Body of pancreas (tissue), 4 donors: ENCODE results near the gene CD6.

ENCODE experiments used
- CTCF ChIP-seq, 7 experiments: fragments of 450-650 bp in 4 of 7; fragments of 200-600 bp in 3 of 7; sonication (generic) in 3 of 7; IDR thresholded peaks; one replicate each; pipeline ENCODE4 v1.5.1; 2016 to 2019; ENCODE audit warnings: antibody characterized with exemption in 7 of 7
- POLR2A ChIP-seq, 3 donors: fragments of 450-650 bp; IDR thresholded peaks; one replicate each; pipeline ENCODE4 v1.6.1; 2016; ENCODE audit warnings: antibody characterized with exemption in 3 of 3, mild to moderate bottlenecking in 2 of 3

- TF ChIP-seq POLR2A (IDR thresholded peaks at IDR 0.05) (no peak), CTCF (IDR thresholded peaks at IDR 0.05) (no peak)
Observed at GRCh38 chr11:60955571-60955970, 15.9 kb upstream of the CD6 start.
